Astrocyte of the spinal cord (primary cell): Measurements from ENCODE around the gene CHCHD2.
"Not testable (repeated sequence)": the region's sequence is repeated elsewhere in the genome, so short reads cannot be mapped to it uniquely, and the experiment has no call there.

ENCODE experiments used
- DNase-seq: peaks from one replicate; pipeline ENCODE4 v3.0.0; 2011; ENCODE audit warnings: low read depth, low spot score
- H3K4me3 ChIP-seq: 2 replicates; pipeline ENCODE4 v1.5.1; 2011; ENCODE audit warnings: low read depth, mild to moderate bottlenecking, low read length, moderate library complexity
- in situ Hi-C: cut with HindIII; loops from 2 replicates; pipeline ENCODE4 v1.10.0; 2017; ENCODE audit warnings: low sequenced_read_pairs
- TF ChIP-seq, protein P1 (sequence below): IDR thresholded peaks from 2 replicates; pipeline ENCODE4 v1.5.1; 2012; ENCODE audit warnings: low read depth, mild to moderate bottlenecking, low read length, inconsistent platforms

CHCHD2 gene

DNA sequence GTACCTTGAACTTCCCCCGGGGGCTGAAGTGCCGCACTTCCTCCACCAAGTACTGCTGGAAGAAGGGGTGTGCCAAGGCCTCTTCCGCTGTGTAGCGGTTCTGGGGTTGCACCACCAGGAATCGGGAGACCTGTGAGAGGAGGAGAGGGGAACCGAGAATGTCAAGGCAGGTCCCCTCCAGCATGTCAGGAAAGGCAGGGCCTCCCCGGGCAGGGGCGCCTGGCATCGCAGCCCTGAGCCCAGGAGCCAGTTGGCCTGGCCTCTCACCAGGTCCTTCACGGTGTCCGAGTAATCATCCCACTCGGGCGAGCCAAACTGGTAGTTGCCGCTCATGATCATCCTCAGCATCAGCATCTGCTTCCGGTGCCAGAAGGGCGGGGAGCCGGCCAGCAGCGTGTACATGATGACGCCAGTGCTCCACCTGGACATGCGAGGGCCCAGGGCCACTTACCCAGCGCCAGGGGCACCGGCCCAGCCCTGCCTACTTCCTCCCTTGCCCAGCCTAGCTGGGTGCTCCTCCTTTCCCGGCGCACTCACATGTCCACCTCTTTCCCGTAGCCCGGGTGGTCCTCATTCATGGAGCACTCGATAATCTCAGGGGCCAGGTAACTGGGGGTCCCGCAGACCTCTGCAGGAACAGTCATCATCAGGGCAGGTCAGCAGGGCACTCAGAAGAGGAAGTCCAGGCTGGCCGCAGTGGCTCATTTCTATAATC lies 24.5 kb downstream of the CHCHD2 start:
- in situ Hi-C loops = no loop called here
- DNase-seq = no peak
- TF ChIP-seq, protein P1, sequence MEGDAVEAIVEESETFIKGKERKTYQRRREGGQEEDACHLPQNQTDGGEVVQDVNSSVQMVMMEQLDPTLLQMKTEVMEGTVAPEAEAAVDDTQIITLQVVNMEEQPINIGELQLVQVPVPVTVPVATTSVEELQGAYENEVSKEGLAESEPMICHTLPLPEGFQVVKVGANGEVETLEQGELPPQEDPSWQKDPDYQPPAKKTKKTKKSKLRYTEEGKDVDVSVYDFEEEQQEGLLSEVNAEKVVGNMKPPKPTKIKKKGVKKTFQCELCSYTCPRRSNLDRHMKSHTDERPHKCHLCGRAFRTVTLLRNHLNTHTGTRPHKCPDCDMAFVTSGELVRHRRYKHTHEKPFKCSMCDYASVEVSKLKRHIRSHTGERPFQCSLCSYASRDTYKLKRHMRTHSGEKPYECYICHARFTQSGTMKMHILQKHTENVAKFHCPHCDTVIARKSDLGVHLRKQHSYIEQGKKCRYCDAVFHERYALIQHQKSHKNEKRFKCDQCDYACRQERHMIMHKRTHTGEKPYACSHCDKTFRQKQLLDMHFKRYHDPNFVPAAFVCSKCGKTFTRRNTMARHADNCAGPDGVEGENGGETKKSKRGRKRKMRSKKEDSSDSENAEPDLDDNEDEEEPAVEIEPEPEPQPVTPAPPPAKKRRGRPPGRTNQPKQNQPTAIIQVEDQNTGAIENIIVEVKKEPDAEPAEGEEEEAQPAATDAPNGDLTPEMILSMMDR = no peak
- H3K4me3 ChIP-seq = no peak overlapping the region

DNA sequence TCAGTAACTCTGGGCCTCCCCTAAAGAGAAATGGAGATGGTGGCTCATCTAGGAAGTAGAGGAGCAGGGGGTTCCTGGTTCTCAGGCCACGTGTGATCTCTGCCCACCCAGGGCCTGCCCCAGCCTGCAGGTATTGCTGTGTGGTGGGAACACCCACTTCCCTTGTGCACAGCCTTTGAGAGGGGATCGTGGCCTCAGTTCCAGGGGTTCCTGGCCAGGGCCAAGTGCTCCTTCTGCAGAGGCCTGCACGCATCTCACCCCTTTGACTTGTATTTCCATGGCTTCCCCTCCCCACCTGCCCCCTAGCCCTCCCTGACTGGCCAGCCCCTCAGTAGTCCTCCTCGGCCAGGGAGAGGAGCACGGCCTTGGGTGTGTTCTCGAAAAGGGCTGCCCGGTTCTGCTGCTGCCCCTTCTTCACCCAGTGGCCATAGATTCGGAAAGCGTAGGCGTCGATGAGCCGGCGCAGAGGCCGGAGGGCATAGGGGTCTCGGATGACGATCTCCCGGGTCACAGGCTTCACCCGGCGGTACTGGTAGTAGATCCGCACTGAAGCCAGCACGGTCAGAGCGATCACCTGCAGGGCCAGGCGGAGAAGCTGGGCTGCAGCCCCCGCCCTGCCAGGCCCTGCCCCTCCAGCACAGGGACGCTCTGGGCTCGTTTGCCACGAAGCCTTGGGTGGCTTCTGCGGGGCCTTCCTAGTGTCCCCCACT lies 25.4 kb downstream of the CHCHD2 start:
- DNase-seq, in situ Hi-C loops, H3K4me3 ChIP-seq: not testable (repeated sequence)

DNA sequence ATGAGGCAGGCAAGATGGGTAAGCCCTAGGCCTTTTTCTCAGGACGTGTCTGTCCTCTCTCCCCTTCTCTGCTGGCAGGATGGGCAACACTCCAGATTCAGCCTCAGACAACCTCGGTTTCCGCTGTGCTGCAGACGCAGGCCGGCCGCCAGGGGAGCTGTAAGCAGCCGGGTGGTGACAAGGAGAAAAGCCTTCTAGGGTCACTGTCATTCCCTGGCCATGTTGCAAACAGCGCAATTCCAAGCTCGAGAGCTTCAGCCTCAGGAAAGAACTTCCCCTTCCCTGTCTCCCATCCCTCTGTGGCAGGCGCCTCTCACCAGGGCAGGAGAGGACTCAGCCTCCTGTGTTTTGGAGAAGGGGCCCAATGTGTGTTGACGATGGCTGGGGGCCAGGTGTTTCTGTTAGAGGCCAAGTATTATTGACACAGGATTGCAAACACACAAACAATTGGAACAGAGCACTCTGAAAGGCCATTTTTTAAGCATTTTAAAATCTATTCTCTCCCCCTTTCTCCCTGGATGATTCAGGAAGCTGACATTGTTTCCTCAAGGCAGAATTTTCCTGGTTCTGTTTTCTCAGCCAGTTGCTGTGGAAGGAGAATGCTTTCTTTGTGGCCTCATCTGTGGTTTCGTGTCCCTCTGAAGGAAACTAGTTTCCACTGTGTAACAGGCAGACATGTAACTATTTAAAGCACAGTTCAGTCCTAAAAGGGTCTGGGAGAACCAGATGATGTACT lies 26.7 kb downstream of the CHCHD2 start:
- no peak overlapping the region for H3K4me3 ChIP-seq
- DNase-seq = peak; percentile 80
- TF ChIP-seq, protein P1 = peak; percentile 92
- in situ Hi-C loops = no loop called here

DNA sequence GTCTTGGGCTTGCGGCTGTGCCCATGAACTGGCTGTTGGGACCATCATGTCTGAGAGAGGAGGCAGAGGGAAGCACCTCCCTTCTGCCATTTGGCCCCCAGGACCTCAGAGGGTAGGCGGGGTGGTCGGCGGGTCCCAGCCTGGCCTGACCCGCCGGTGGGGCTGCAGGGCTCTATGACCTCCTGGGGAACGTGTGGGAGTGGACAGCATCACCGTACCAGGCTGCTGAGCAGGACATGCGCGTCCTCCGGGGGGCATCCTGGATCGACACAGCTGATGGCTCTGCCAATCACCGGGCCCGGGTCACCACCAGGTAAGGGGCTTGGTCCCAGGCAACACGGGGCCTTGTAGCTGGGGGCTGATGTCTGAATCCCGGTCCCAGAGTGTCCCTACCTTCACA lies 28.1 kb downstream of the CHCHD2 start:
- in situ Hi-C loops = no loop called here
- H3K4me3 ChIP-seq = no peak overlapping the region
- no peak for DNase-seq
- TF ChIP-seq, protein P1 = no peak

DNA sequence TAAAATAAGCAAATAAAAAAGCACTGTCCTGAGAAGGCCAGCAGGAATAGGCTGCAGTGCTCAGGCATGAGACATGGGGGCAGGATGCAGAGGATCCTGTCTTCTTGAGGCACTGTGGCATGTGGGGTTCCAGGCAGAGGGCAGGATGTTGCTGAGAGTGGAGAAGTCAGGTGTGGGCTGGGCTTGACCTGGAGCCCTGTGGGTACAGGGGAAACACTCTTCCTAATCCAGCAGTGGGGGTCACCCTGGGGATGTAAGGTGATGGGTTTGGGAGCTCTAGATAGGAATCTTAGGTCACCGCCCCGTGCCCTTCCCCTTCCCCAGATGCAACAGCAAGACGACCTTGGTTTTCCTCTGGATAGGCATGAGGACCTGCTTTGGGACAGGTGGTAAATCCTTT lies 28.6 kb downstream of the CHCHD2 start:
- no peak for DNase-seq
- TF ChIP-seq, protein P1 = no peak
- H3K4me3 ChIP-seq = no peak overlapping the region
- in situ Hi-C loops = no loop called here

DNA sequence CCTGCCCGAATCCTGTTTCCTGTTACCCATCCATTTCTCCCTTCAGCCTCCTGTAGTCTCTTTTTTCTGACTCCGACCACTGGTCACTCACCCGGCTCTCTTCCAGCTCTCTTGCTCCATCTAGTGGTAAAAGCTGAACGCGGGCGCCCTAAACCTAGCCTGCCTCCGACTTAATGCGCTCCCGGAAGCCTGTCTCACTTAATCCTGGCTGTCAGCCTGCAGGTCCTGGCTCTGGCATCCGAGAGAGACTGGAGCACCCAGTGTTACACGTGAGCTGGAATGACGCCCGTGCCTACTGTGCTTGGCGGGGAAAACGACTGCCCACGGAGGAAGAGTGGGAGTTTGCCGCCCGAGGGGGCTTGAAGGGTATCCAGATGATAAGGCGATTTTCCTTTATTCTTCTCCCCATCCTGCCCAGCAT lies 31.9 kb downstream of the CHCHD2 start:
- H3K4me3 ChIP-seq = no peak overlapping the region
- in situ Hi-C loops = no loop called here
- DNase-seq = peak; percentile 81

DNA sequence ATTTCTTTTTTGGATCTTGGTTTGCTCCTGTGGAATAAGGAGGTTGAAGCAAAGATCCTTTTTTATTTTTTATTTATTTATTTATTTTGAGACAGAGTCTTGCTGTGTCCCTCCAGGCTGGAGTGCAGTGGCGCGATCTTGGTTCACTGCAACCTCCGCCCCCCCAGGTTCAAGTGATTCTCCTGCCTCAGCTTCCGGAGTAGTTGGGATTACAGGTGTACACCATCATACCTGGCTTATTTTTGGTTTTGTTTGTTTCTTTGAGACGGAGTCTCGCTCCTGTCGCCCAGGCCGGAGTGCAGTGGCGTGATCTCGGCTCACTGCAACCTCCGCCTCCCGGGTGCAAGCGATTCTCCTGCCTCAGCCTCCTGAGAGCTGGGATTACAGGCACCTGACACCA lies 39.9 kb downstream of the CHCHD2 start:
- in situ Hi-C loops, DNase-seq, H3K4me3 ChIP-seq: not testable (repeated sequence)

More for the DNA sequence above, 31.9 kb downstream of the CHCHD2 start:
- TF ChIP-seq, protein P1 = peak; percentile 93
